GM12865 (cell line): ENCODE measurements around the gene FGF2.

Source experiments
- DNase-seq: peaks from one replicate; pipeline ENCODE4 v3.0.0; 2010; ENCODE audit warnings: low read depth
- H3K4me3 ChIP-seq: 2 replicates; pipeline ENCODE4 v1.5.1; 2011; ENCODE audit warnings: mild to moderate bottlenecking, low read depth, low read length, control low read depth
- CTCF ChIP-seq: IDR thresholded peaks from 2 replicates; pipeline ENCODE4 v1.5.1; 2011; ENCODE audit warnings: low read length, control low read depth, low read depth, inconsistent platforms; ENCODE audit not compliant: insufficient read depth; ENCODE audit errors: missing control alignments

Gene FGF2

GRCh38 chr4:122875949-122876348, 49.3 kb downstream of the FGF2 start:
- TF ChIP-seq CTCF = no peak
- no peak overlapping the region for H3K4me3 ChIP-seq
- no peak for DNase-seq

GRCh38 chr4:122876456-122876855, 49.8 kb downstream of the FGF2 start:
- no peak for DNase-seq
- no peak for TF ChIP-seq CTCF
- no peak overlapping the region for H3K4me3 ChIP-seq

- DNase-seq = no peak
- TF ChIP-seq CTCF = no peak
- no peak overlapping the region for H3K4me3 ChIP-seq
These were observed 52.4 kb downstream of the FGF2 start for GRCh38 chr4:122879001-122879400.

- no peak overlapping the region for H3K4me3 ChIP-seq
- no peak for TF ChIP-seq CTCF
- DNase-seq = no peak
These were observed 56.5 kb downstream of the FGF2 start for GRCh38 chr4:122882857-122883735.

- DNase-seq = no peak
- no peak overlapping the region for H3K4me3 ChIP-seq
- no peak for TF ChIP-seq CTCF
These were observed 57.9 kb downstream of the FGF2 start for GRCh38 chr4:122884499-122884898.

GRCh38 chr4:122889726-122890125, 63.1 kb downstream of the FGF2 start:
- no peak overlapping the region for H3K4me3 ChIP-seq
- DNase-seq = no peak
- TF ChIP-seq CTCF = no peak

GRCh38 chr4:122890147-122890795, 63.6 kb downstream of the FGF2 start:
- DNase-seq = no peak
- no peak for TF ChIP-seq CTCF
- no peak overlapping the region for H3K4me3 ChIP-seq
